ENCODE measurements around the gene ZG16B.

DNA sequence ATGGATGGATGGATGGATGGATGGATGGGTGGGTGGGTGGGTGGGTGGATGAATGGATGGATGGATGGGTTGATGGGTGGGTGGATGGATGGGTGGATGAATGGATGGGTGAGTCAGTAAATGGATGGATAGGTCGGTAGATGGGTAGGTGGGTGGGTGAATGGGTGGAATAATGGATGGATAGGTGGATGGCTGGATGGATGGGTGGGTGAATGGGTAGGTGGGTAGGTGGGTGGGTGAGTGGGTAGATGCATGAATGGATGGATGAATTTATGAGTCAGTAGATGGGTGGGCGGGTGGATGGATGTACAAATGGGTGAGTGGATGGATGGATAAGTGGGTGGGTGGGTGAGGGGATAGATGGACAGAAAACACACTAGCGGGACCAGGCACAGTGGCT lies 4.9 kb downstream of the ZG16B start:
- TF ChIP-seq, protein P1, sequence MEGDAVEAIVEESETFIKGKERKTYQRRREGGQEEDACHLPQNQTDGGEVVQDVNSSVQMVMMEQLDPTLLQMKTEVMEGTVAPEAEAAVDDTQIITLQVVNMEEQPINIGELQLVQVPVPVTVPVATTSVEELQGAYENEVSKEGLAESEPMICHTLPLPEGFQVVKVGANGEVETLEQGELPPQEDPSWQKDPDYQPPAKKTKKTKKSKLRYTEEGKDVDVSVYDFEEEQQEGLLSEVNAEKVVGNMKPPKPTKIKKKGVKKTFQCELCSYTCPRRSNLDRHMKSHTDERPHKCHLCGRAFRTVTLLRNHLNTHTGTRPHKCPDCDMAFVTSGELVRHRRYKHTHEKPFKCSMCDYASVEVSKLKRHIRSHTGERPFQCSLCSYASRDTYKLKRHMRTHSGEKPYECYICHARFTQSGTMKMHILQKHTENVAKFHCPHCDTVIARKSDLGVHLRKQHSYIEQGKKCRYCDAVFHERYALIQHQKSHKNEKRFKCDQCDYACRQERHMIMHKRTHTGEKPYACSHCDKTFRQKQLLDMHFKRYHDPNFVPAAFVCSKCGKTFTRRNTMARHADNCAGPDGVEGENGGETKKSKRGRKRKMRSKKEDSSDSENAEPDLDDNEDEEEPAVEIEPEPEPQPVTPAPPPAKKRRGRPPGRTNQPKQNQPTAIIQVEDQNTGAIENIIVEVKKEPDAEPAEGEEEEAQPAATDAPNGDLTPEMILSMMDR (IDR thresholded peaks at IDR 0.05) = no peak
- no peak for TF ChIP-seq POLR2A (IDR thresholded peaks at IDR 0.05)
